GM21723 (cell line): Measurements from ENCODE around the gene HES6.

Source experiments
- ATAC-seq: cut with Tn5 transposase; IDR thresholded peaks from one replicate; pipeline ENCODE4 v1.9.1; 2021; ENCODE audit warnings: mild to moderate bottlenecking, moderate library complexity; ENCODE audit not compliant: unreplicated experiment

Gene HES6

DNA sequence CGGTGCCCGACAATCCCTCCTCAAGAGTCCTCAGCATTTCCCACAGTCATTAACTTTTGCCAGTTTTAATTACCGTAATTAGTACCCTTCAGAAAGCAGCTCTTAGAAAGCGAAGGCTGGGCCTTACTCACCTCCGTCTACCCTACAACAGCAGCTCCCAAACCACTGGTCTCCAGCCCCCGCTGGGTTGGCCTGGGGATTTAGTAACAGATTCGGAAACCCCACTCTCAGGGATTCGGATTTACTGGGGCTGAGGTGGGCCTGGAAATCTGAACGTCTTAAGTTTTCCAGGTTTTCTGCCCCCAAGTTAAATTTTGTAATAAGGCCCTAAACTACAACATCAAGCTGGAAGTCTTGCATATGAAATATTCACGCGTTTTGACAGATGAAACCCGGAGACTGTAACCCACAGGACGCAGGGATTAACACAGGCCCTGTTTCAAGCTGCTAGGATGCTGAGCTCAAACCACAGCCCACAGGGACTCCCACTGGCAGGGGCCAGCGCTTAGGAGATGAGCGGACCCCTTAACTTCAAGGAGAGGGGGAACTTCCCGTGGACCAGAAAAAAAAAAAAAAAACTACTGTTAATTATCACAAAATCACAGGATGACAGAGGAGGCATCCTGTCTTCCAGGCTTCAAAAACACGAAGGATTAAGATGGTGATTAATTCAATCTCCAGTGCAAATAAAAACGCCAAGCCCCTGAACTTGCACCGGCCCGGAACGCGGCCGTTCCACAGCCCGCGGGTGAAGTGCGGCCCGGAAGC, 37.3 kb downstream of the HES6 start:
- ATAC-seq: peak; percentile 12

DNA sequence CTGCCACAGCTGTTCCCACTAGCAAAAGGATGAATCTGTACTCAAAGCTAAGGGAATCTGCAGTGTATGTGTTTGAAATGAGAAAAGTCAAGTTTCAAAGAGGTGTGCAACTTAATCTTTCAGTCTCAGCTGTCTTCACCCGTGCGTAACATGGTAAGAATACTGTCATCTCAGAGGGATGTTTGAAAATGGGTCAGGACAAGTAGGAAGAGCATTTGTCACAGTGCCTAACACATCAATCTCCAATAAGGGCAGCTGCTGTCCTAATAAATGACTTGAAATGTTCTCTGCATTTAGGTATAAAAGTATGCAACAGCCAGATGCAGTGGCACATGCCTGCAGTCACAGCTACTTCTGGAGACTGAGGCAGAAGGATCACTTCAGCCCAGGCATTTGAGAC, 49.4 kb downstream of the HES6 start:
- no peak for ATAC-seq
